HG03558 (cell line): ENCODE results near the gene CCDC112.
"Not testable (repeated sequence)": the region's sequence is repeated elsewhere in the genome, so short reads cannot be mapped to it uniquely, and the experiment has no call there.

Source experiments
- ATAC-seq: cut with Tn5 transposase; IDR thresholded peaks from one replicate; pipeline ENCODE4 v1.9.1; 2021; ENCODE audit warnings: moderate number of reproducible peaks; ENCODE audit not compliant: unreplicated experiment; ENCODE audit errors: extremely low read depth

The CCDC112 gene

GRCh38 chr5:115263078-115263380 lies 33.4 kb downstream of the CCDC112 start:
- no peak for ATAC-seq

GRCh38 chr5:115262321-115263077 lies 34.0 kb downstream of the CCDC112 start, which contains the start of gene PGGT1B:
Gene PGGT1B, minus strand, starts transcription at chr5:115262877. Its CDS starts 26 bp downstream, at chr5:115262851.
- ATAC-seq: peak; percentile 74

- peak; percentile 24 for ATAC-seq
These were observed 34.5 kb downstream of the CCDC112 start for GRCh38 chr5:115262011-115262320.

- no peak for ATAC-seq
These were observed 36.2 kb downstream of the CCDC112 start for GRCh38 chr5:115260248-115260647.

GRCh38 chr5:115257981-115258380 lies 38.5 kb downstream of the CCDC112 start:
- ATAC-seq: no peak

GRCh38 chr5:115249379-115249778 lies 47.1 kb downstream of the CCDC112 start:
- ATAC-seq: not testable (repeated sequence)

- no peak for ATAC-seq
These were observed 50.0 kb downstream of the CCDC112 start for GRCh38 chr5:115246361-115246991.

GRCh38 chr5:115243412-115243811 lies 53.0 kb downstream of the CCDC112 start:
- ATAC-seq: peak; percentile 85

GRCh38 chr5:115241881-115242642 lies 54.4 kb downstream of the CCDC112 start:
- no peak for ATAC-seq

- no peak for ATAC-seq
These were observed 59.4 kb downstream of the CCDC112 start for GRCh38 chr5:115237066-115237465.

- no peak for ATAC-seq
These were observed 59.9 kb downstream of the CCDC112 start for GRCh38 chr5:115236599-115236998.

GRCh38 chr5:115231598-115231997 lies 64.9 kb downstream of the CCDC112 start:
- ATAC-seq: no peak

GRCh38 chr5:115229606-115230005 lies 66.8 kb downstream of the CCDC112 start:
- no peak for ATAC-seq

GRCh38 chr5:115227281-115227680 lies 69.2 kb downstream of the CCDC112 start:
- no peak for ATAC-seq
